NOMO-1 treated with DMSO at 0.1 percent for 48 hours (cell line): ENCODE results near the gene EPHA6.

Experiments
- DNase-seq: peaks from one replicate; lab custom pipeline; 2025; ENCODE audit not compliant: unreplicated experiment; lab: John Stamatoyannopoulos, UW

The EPHA6 gene

GRCh38 chr3:96813820-96814650 lies at the start of gene EPHA6:
EPHA6 (plus strand) TSS chr3:96814594.
- DNase-seq, result no peak

- no peak for DNase-seq
These were observed 37.6 kb upstream of the EPHA6 start for GRCh38 chr3:96776818-96777217.

GRCh38 chr3:96779810-96780209 lies 34.6 kb upstream of the EPHA6 start:
- no peak for DNase-seq

GRCh38 chr3:96796101-96796500 lies 18.3 kb upstream of the EPHA6 start:
- no peak for DNase-seq

- no peak for DNase-seq
These were observed 10.5 kb upstream of the EPHA6 start for GRCh38 chr3:96803870-96804269.

- DNase-seq, result no peak
These were observed 8.1 kb upstream of the EPHA6 start for GRCh38 chr3:96806341-96806740.

- no peak for DNase-seq
These were observed 1.1 kb upstream of the EPHA6 start for GRCh38 chr3:96813134-96813819.

- no peak for DNase-seq
These were observed 515 bp downstream of the EPHA6 start for GRCh38 chr3:96814651-96815567.

- DNase-seq, result no peak
These were observed 16.8 kb downstream of the EPHA6 start for GRCh38 chr3:96831175-96831574.

GRCh38 chr3:96833301-96833700 lies 18.9 kb downstream of the EPHA6 start:
- DNase-seq, result no peak

GRCh38 chr3:96836153-96836915 lies 21.9 kb downstream of the EPHA6 start:
- DNase-seq, result no peak

- DNase-seq, result no peak
These were observed 29.3 kb downstream of the EPHA6 start for GRCh38 chr3:96843505-96844203.

- no peak for DNase-seq
These were observed 29.8 kb downstream of the EPHA6 start for GRCh38 chr3:96844204-96844514.

GRCh38 chr3:96852849-96853248 lies 38.5 kb downstream of the EPHA6 start:
- DNase-seq, result no peak

- DNase-seq, result no peak
These were observed 46.5 kb downstream of the EPHA6 start for GRCh38 chr3:96860882-96861281.

GRCh38 chr3:96863129-96863740 lies 48.8 kb downstream of the EPHA6 start:
- DNase-seq, result peak; percentile 2

GRCh38 chr3:96865605-96866004 lies 51.2 kb downstream of the EPHA6 start:
- DNase-seq, result no peak

GRCh38 chr3:96869316-96869715 lies 54.9 kb downstream of the EPHA6 start:
- DNase-seq, result no peak

GRCh38 chr3:96877510-96877909 lies 63.1 kb downstream of the EPHA6 start:
- DNase-seq, result no peak

GRCh38 chr3:96900031-96900430 lies 85.6 kb downstream of the EPHA6 start:
- no peak for DNase-seq
